ENCODE measurements around the gene RFX4.

RFX4 gene

DNA sequence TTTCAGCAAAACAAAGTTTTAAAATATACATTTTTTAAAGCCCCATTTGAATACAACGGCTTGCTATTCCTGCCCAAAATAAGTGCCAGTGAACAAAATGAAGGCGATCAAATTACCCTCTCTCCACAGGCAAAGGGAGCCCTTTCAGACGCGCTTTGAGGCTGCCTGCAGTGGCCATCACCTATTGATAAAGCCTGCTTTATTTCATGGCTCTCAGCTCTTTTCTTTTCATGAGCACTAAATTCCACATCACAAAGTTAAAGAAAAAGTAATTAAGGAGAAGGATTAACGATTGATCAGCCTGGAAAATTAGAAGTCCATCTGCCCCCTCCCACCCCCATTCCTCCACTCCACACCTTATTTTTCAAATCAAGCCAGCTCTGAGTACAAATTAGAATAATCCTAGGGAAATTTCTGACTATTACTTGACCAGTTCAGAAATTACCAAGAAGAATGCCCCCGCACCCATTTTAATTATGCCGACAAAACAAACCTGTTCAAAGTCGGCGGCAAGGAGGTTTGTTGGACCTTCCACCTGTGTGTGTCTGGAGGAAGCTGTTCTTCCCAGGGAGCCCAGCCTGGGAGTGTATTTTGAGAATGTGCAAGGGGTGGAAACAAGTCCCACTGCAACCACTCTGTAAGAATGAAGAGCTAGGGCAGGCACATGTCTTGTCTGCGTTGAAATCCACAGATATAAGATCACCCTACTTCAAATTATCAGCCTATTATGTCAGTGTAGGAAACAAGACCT is 127.5 kb downstream of the RFX4 start:
- TF ChIP-seq, protein P1, sequence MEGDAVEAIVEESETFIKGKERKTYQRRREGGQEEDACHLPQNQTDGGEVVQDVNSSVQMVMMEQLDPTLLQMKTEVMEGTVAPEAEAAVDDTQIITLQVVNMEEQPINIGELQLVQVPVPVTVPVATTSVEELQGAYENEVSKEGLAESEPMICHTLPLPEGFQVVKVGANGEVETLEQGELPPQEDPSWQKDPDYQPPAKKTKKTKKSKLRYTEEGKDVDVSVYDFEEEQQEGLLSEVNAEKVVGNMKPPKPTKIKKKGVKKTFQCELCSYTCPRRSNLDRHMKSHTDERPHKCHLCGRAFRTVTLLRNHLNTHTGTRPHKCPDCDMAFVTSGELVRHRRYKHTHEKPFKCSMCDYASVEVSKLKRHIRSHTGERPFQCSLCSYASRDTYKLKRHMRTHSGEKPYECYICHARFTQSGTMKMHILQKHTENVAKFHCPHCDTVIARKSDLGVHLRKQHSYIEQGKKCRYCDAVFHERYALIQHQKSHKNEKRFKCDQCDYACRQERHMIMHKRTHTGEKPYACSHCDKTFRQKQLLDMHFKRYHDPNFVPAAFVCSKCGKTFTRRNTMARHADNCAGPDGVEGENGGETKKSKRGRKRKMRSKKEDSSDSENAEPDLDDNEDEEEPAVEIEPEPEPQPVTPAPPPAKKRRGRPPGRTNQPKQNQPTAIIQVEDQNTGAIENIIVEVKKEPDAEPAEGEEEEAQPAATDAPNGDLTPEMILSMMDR (conservative IDR thresholded peaks at IDR 0.05): no peak
- no peak overlapping the region for H3K27ac ChIP-seq

DNA sequence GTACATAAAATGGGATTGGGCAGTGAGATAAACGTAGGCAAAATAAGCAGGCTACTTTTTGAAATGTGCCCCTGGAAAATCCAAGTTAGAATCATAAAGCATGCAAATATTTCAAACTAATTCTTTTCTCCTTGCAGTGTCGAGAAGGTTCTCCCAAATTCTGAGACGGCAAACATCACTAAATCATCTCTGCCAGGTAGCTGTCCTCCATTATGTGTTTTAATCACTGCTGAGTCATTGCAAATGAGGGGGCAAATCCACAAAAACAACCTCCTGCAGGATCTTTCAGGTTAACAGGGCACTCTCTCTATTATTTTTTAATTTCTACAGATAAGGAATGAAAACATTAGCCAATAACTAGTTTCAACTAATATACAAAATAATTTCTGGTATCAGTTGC is 128.5 kb downstream of the RFX4 start:
- TF ChIP-seq ZFX (IDR thresholded peaks at IDR 0.05): no peak
- TF ChIP-seq, protein P1 (conservative IDR thresholded peaks at IDR 0.05): no peak
- no peak overlapping the region for H3K27ac ChIP-seq

DNA sequence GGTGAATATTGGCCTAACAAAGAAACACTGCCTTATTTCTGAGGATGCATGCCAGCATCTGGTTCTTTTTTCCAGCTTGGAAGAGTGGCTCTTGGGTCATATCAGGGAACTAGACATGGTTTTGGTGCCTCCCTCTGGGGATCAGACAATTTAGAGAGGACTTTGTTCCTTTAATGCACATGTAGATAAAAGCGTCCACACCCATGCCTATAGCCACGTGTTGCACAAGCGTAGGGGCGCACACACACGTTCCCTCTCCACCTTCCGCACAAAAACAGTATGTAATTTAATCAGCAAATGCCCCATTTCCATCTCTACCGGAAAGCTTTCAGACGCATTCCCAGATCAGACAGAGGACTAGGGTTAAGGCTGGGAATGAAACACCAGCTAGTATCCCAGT is 130.0 kb downstream of the RFX4 start:
- TF ChIP-seq, protein P1 (conservative IDR thresholded peaks at IDR 0.05): no peak
- TF ChIP-seq ZFX (IDR thresholded peaks at IDR 0.05): no peak
- H3K27ac ChIP-seq: no peak overlapping the region

DNA sequence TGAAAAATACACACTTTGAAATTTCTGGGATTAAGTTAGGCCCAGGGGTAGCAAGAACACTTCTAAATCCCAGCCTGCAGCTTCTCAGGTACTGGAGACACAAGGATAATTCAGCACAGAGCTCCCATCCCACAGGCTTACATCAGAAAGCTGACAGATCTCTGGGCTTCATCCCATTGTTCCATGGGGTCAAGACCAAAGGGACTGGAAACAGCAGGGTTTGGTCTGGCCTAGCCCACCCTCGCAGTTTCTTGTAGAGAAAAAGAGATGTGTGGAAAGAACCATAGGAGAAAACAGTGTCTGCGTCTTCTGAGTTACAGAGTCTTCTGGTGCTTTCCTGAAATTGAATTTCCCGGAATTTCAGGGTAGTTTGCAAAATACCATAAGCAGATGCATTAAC is 132.1 kb downstream of the RFX4 start:
- TF ChIP-seq, protein P1 (conservative IDR thresholded peaks at IDR 0.05): no peak
- TF ChIP-seq ZFX (IDR thresholded peaks at IDR 0.05): no peak
- no peak overlapping the region for H3K27ac ChIP-seq

DNA sequence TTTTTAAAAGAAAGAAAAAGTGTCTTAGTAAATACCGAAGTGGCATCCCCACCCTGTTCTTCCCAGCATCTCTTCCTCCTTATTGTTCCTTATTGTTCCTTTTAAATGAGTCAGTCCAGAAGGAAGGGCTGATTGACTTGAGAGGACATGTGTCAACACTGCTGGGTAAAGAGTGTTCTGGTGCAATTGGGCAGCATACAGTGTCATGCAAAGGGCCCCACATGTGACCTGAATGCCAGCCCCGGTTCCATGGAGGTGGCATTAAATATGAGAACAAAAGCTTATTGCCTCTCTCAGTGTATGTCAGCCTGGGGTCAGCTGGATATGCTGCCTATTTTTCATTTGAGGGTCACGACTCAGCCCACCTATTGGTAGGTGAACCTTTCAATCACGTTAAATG is 132.8 kb downstream of the RFX4 start:
- H3K27ac ChIP-seq: no peak overlapping the region
- TF ChIP-seq ZFX (IDR thresholded peaks at IDR 0.05): no peak
- TF ChIP-seq, protein P1 (conservative IDR thresholded peaks at IDR 0.05): no peak

DNA sequence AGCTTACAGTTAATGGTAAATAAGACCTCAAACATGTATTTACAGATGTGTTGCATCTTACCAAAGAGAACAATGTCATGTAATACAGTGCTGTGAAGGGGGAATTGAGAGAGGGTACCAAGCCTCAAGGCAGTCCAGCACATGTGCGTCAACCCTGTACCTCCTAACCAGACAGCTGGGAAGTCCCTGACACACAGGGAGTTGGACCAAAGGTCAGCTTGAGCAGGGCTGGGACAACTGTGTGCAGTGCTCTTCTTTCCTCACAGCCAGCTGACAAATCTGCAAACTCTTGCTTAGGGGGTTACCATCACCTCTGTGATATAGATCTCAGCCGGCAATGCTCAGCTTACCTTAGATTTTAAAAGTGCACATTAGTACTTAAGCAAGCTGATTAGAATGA is 134.9 kb downstream of the RFX4 start:
- no peak for TF ChIP-seq ZFX (IDR thresholded peaks at IDR 0.05)
- TF ChIP-seq, protein P1 (conservative IDR thresholded peaks at IDR 0.05): no peak
- H3K27ac ChIP-seq: no peak overlapping the region

DNA sequence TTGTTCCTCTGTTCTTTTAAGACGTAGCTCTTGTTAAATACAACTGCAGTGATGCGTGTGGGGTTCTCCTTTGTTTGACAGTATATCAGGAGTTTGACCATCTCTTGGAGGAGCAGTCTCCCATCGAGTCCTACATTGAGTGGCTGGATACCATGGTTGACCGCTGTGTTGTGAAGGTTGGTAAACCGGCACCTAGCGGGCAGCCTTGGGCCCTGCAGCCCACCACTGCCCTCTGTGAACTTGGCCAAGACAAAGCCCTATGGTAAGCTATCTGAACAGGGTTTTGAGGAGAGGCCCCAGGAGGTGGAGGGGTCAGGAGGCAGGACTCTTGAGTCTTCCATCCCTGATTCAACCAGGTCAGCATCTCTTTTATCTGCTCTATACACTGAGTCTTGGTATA is 137.1 kb downstream of the RFX4 start:
- no peak overlapping the region for H3K27ac ChIP-seq
- TF ChIP-seq, protein P1 (conservative IDR thresholded peaks at IDR 0.05): no peak
- TF ChIP-seq ZFX (IDR thresholded peaks at IDR 0.05): no peak

Measured in C4-2B (cell line).